Mesothelial cell of epicardium (in vitro differentiated cells): ENCODE data around the gene RPP30. TPM values are rescaled to one million over a fixed set of nuclear protein-coding genes. Genes with fewer than 3 reads are reported as not detected.
A peak's percentile ranks its signal among the peaks of the same experiment; 100 is the strongest.

Source experiments
- DNase-seq, 2 experiments: peaks; one replicate each; pipeline ENCODE4 v3.0.0; 2021; ENCODE audit warnings: low spot score in 2 of 2; ENCODE audit not compliant: unreplicated experiment in 2 of 2
- H3K27ac Mint-ChIP-seq: 2 replicates; pipeline ENCODE4 v1.8.0; 2021; ENCODE audit warnings: mixed read lengths
- H3K27me3 Mint-ChIP-seq: 2 replicates; pipeline ENCODE4 v1.8.0; 2021; ENCODE audit warnings: low read depth, mixed read lengths
- H3K36me3 Mint-ChIP-seq: 2 replicates; pipeline ENCODE4 v1.8.0; 2021; ENCODE audit warnings: mixed read lengths
- H3K4me1 Mint-ChIP-seq: 2 replicates; pipeline ENCODE4 v1.8.0; 2021; ENCODE audit warnings: mixed read lengths
- H3K4me3 Mint-ChIP-seq: 2 replicates; pipeline ENCODE4 v1.8.0; 2021; ENCODE audit warnings: mild to moderate bottlenecking, moderate library complexity, mixed read lengths
- H3K9me3 Mint-ChIP-seq: 2 replicates; pipeline ENCODE4 v1.8.0; 2021; ENCODE audit warnings: mixed read lengths
- CTCF ChIP-seq: fragments of 200-600 bp; sonication (generic); IDR thresholded peaks from one replicate; pipeline ENCODE4 v1.5.0; 2021; ENCODE audit warnings: antibody characterized with exemption; ENCODE audit not compliant: unreplicated experiment
- total RNA-seq: library from RNA; stranded (reverse); gene quantifications from 3 replicates; pipeline ENCODE4 v1.2.1, GENCODE V29; 2021

The RPP30 gene
- total RNA-seq, 1 donor from 2014 or later, result 35.4 TPM

- DNase-seq, result no peak
- H3K4me1 Mint-ChIP-seq, result peaks cover 34% of the 10 kb centered on the region
- no peaks in the 10 kb centered on the region for H3K27me3 Mint-ChIP-seq
- no peaks in the 10 kb centered on the region for H3K36me3 Mint-ChIP-seq
- no peak for TF ChIP-seq CTCF
- H3K9me3 Mint-ChIP-seq, result no peaks in the 10 kb centered on the region
- H3K27ac Mint-ChIP-seq, result no peak overlapping the region
- no peak overlapping the region for H3K4me3 Mint-ChIP-seq
These were observed 52.8 kb downstream of the RPP30 start for GRCh38 chr10:90924552-90924951.

DNA sequence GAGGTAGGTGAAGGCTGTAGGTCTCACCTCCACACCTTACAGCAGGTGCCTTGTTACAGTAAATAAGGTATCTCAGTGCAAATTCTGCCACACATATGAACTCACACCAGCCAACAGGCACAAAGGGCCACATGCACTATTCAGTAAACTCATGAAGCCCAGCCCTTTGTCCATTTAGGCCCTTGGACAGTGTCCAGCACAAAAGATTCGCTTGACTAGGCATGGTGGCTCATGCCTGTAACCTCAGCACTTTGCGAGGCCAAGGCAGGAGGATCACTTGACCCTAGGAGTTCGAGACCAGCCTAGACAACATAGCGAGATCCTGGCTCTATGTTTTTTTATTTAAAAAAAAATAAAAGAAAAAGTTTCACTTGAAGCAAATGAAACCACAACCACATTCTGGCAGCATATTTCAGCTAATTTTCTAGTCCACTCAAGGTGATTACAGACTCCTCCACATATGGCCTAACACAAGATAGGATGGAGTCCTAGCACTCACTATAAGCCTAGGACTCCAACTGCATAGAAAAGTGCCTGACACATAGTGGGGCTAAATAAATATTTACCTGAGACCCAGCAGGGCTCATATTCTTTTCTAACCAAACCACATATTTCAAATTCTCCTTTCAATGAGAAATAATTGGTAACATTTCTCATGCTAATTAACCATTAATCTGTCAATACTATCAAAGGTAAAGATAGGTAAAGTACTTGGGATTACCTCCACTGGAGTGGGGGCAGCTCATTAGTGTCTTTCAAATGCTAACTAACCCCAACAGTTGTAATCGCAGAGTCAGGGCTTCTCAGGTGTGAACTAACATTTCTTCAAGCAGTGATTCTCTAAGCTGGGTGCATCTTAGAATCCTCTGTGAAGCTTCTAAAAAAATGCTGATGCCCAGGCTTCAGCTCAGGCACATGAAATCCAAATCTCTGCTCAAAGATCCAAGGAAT lies 53.6 kb downstream of the RPP30 start:
- Mint-ChIP-seq H3K4me1 (peaks cover 34% of the 10 kb centered on the region), H3K4me3 (no peak overlapping the region), H3K36me3 (no peaks in the 10 kb centered on the region), H3K27ac (no peak overlapping the region), H3K27me3 (no peaks in the 10 kb centered on the region), H3K9me3 (no peaks in the 10 kb centered on the region)
- no peak for DNase-seq
- no peak for TF ChIP-seq CTCF

DNA sequence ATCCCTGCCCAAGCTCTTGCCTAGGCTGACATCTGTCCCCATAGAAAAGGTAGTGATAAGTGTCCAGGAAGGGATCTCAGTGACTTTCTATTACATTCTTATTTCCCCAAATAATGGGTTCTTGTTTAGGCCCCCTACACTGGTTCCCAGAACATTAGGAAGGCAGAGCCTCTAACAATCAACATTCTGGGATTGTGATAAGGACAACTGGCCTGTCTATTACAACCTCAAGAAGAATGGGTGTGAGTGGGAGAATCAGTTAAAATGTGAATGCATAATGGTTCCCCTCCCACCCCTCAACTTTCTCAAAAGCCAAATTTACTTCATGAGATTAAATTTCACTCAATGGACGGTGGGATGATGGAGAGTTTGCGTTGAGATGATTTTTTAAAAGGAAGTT lies 55.5 kb downstream of the RPP30 start:
- H3K27ac Mint-ChIP-seq, result no peak overlapping the region
- H3K36me3 Mint-ChIP-seq, result no peaks in the 10 kb centered on the region
- TF ChIP-seq CTCF, result no peak
- H3K9me3 Mint-ChIP-seq, result no peaks in the 10 kb centered on the region
- peaks cover 32% of the 10 kb centered on the region for H3K4me1 Mint-ChIP-seq
- H3K4me3 Mint-ChIP-seq, result no peak overlapping the region
- H3K27me3 Mint-ChIP-seq, result no peaks in the 10 kb centered on the region
- DNase-seq, result no peak

- peaks cover 32% of the 10 kb centered on the region for H3K4me1 Mint-ChIP-seq
- H3K27ac Mint-ChIP-seq, result peak overlapping the region; percentile 96
- H3K4me3 Mint-ChIP-seq, result no peak overlapping the region
- no peaks in the 10 kb centered on the region for H3K9me3 Mint-ChIP-seq
- DNase-seq, result no peak
- H3K36me3 Mint-ChIP-seq, result no peaks in the 10 kb centered on the region
- no peak for TF ChIP-seq CTCF
- H3K27me3 Mint-ChIP-seq, result no peaks in the 10 kb centered on the region
These were observed 57.4 kb downstream of the RPP30 start for GRCh38 chr10:90929179-90929578.

DNA sequence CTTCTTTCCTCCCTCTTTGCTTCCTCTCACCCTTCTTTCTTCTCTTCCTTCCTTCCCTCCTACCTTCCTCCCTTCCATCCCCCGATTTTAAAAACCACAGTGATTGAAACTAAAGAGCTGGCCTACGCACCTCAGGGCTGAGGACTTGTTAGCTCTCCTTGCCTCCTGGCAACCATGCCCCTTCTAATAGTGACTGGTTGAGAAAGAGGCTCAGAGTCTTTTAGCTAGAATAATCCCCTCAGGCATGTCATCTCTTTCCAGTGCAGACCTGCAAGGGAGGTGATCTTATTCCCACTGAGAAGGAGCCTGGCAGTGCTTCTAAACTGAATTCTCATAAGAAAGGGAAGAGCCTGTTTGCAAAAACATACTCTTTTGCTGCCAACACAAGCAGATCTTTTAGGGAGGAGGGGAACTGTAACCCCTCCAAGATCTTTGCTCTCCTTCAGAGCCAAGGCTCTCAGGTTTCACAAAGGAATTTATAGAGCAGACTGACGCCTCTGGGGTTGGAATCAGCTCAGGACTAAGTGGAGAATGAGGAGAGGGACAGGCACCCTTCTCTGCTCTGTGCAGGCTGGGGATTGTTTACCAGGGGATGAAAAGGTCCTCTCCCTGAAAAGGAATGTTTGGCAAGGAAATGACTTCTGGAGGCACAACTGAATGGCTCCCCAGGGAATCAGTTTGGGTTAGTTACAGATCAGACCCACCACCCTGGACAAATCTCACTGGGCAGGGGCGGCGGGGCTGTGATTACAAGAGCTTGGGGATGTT lies 58.5 kb downstream of the RPP30 start:
- H3K27ac Mint-ChIP-seq, result peak overlapping the region; percentile 96
- peak overlapping the region; percentile 13 for H3K4me3 Mint-ChIP-seq
- no peak for TF ChIP-seq CTCF
- H3K36me3 Mint-ChIP-seq, result no peaks in the 10 kb centered on the region
- H3K4me1 Mint-ChIP-seq, result peaks cover 35% of the 10 kb centered on the region
- no peaks in the 10 kb centered on the region for H3K9me3 Mint-ChIP-seq
- no peaks in the 10 kb centered on the region for H3K27me3 Mint-ChIP-seq
- DNase-seq, result peak in 1 of 2 experiments; percentile 41
